Measurements from ENCODE around the gene CSNK1A1L.

GRCh38 chr13:37114250-37114649 is 8.8 kb upstream of the CSNK1A1L start:
- TF ChIP-seq, protein P1, sequence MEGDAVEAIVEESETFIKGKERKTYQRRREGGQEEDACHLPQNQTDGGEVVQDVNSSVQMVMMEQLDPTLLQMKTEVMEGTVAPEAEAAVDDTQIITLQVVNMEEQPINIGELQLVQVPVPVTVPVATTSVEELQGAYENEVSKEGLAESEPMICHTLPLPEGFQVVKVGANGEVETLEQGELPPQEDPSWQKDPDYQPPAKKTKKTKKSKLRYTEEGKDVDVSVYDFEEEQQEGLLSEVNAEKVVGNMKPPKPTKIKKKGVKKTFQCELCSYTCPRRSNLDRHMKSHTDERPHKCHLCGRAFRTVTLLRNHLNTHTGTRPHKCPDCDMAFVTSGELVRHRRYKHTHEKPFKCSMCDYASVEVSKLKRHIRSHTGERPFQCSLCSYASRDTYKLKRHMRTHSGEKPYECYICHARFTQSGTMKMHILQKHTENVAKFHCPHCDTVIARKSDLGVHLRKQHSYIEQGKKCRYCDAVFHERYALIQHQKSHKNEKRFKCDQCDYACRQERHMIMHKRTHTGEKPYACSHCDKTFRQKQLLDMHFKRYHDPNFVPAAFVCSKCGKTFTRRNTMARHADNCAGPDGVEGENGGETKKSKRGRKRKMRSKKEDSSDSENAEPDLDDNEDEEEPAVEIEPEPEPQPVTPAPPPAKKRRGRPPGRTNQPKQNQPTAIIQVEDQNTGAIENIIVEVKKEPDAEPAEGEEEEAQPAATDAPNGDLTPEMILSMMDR (IDR thresholded peaks at IDR 0.05): no peak
- TF ChIP-seq ZFX (IDR thresholded peaks at IDR 0.05; ENCODE audit: borderline replicate concordance): no peak
